ENCODE measurements around the gene LUC7L2. TPM values are rescaled to one million over a fixed set of nuclear protein-coding genes. Genes with fewer than 3 reads are reported as not detected.
"Not testable (repeated sequence)": the region's sequence is repeated elsewhere in the genome, so short reads cannot be mapped to it uniquely, and the experiment has no call there.

The LUC7L2 gene
- total RNA-seq, 1 donor from 2014 or later: 142 TPM

DNA sequence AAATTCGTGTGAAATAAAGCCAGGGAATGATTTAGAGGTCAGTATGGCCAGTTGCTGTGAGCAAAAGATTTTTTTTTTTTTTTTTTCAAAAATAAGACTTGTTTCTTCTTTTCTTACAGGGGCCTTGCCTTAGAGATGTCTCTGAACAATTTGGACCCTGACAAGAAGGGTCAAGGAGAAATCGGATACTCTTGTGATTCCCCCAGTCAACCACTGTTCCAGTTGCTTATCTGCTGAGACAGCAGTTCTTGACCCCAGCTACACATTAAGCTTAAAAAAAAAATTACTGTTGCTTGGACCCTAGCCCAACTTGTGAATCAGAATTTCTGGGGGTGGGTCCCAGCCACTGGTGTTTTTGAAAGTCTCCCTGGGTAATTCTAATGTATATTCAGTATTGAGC is 30.6 kb upstream of the LUC7L2 start:
- Mint-ChIP-seq H3K27me3 (ENCODE audit: low read depth) (no peaks in the 10 kb centered on the region), H3K27ac (no peak overlapping the region), H3K4me1 (peaks cover 6% of the 10 kb centered on the region), H3K36me3 (no peaks in the 10 kb centered on the region), H3K4me3 (no peak overlapping the region), H3K9me3 (no peaks in the 10 kb centered on the region)
- TF ChIP-seq, protein P1, sequence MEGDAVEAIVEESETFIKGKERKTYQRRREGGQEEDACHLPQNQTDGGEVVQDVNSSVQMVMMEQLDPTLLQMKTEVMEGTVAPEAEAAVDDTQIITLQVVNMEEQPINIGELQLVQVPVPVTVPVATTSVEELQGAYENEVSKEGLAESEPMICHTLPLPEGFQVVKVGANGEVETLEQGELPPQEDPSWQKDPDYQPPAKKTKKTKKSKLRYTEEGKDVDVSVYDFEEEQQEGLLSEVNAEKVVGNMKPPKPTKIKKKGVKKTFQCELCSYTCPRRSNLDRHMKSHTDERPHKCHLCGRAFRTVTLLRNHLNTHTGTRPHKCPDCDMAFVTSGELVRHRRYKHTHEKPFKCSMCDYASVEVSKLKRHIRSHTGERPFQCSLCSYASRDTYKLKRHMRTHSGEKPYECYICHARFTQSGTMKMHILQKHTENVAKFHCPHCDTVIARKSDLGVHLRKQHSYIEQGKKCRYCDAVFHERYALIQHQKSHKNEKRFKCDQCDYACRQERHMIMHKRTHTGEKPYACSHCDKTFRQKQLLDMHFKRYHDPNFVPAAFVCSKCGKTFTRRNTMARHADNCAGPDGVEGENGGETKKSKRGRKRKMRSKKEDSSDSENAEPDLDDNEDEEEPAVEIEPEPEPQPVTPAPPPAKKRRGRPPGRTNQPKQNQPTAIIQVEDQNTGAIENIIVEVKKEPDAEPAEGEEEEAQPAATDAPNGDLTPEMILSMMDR (IDR thresholded peaks at IDR 0.05; ENCODE audit: unreplicated experiment): no peak
- DNase-seq (ENCODE audit: low spot score in 2 of 2, unreplicated experiment in 2 of 2): no peak

DNA sequence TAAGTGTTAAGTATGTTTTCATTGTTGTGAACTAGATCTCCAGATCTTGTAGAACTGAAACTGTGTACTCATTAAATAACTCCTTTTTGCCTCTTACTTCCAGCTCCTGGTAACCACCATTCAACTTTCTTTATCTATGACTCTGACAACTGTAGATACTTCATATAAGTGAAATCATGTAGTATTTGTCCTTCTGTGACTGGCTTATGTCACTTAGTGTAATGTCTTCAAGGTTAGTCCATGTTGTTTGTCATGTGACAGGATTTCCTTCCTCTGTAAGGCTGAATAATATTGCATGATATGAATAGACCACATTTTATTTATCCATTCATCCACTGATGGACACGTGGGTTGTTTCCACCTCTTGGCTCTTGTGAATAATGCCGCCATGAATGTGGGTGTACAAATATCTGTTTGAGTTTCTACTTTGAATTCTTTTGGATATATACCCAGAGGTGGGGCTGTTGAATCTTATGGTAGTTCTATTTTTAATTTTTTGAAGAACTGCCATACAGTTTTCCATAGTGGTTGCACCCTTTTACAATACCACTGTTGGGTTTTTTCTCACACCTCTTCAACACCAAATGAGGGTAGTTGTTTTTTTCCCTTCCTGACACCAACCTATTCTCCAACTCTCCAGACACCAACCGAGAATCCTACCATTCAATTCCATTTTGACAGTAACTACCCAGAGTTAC is 29.2 kb upstream of the LUC7L2 start:
- Mint-ChIP-seq H3K4me1 (peaks cover 6% of the 10 kb centered on the region), H3K9me3 (no peaks in the 10 kb centered on the region), H3K4me3 (no peak overlapping the region), H3K27ac (no peak overlapping the region), H3K36me3 (no peaks in the 10 kb centered on the region), H3K27me3 (ENCODE audit: low read depth) (peaks cover 2% of the 10 kb centered on the region)
- no peak for DNase-seq (ENCODE audit: low spot score in 2 of 2, unreplicated experiment in 2 of 2)
- TF ChIP-seq, protein P1 (IDR thresholded peaks at IDR 0.05; ENCODE audit: unreplicated experiment): no peak

DNA sequence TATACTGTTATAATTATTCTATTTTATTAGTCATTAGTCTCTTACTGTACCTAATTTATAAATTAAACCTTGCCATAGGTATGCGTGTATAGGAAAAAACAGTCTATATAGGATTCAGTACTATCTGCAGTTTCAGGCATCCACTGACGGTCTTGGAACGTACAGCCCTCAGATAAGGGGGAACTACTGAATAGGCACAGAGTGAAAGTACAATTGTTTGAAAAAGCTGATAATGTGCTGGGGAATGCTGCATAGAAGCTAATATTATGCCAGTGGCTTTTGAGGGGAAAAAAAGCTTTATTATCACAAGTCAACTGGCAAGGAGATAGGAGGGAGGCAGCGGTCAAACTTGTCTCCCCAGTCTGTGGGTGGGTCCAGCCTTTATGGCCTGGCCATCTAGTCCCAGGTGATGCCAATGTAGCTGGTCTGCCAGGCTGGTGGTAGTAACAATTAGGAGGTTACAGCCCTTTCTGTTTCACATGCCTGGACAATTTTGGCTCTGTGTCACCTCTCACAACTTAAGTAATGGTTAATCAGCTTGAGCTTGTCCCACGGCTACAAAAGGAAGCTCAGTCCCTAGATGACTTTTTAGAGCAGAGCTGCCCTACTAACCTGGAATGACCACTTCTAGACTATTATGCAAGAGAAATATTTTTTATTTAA is 26.9 kb upstream of the LUC7L2 start:
- Mint-ChIP-seq H3K4me3 (no peak overlapping the region), H3K4me1 (peaks cover 6% of the 10 kb centered on the region), H3K27me3 (ENCODE audit: low read depth) (peaks cover 4% of the 10 kb centered on the region), H3K36me3 (no peaks in the 10 kb centered on the region), H3K27ac (no peak overlapping the region), H3K9me3 (no peaks in the 10 kb centered on the region)
- TF ChIP-seq, protein P1 (IDR thresholded peaks at IDR 0.05; ENCODE audit: unreplicated experiment): no peak
- no peak for DNase-seq (ENCODE audit: low spot score in 2 of 2, unreplicated experiment in 2 of 2)

DNA sequence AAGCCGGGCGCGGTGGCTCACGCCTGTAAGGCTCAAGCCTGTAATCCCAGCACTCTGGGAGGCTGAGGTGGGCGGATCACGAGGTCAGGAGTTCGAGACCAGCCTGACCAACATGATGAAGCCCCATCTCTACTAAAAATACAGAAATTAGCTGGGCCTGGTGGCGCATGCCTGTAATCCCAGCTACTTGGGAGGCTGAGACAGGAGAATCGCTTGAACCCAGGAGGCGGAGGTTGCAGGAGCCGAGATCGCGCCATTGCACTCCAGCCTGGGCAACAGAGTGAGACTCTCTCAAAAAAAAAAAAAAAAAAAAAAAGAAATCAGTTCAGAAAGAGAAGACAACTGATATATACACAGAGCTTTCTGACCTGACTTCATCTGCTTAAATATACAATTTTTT is 26.3 kb upstream of the LUC7L2 start:
- not testable (repeated sequence) for H3K4me1 Mint-ChIP-seq; H3K27ac Mint-ChIP-seq; H3K4me3 Mint-ChIP-seq; H3K9me3 Mint-ChIP-seq; H3K36me3 Mint-ChIP-seq; DNase-seq (ENCODE audit: low spot score in 2 of 2, unreplicated experiment in 2 of 2); H3K27me3 Mint-ChIP-seq (ENCODE audit: low read depth)

DNA sequence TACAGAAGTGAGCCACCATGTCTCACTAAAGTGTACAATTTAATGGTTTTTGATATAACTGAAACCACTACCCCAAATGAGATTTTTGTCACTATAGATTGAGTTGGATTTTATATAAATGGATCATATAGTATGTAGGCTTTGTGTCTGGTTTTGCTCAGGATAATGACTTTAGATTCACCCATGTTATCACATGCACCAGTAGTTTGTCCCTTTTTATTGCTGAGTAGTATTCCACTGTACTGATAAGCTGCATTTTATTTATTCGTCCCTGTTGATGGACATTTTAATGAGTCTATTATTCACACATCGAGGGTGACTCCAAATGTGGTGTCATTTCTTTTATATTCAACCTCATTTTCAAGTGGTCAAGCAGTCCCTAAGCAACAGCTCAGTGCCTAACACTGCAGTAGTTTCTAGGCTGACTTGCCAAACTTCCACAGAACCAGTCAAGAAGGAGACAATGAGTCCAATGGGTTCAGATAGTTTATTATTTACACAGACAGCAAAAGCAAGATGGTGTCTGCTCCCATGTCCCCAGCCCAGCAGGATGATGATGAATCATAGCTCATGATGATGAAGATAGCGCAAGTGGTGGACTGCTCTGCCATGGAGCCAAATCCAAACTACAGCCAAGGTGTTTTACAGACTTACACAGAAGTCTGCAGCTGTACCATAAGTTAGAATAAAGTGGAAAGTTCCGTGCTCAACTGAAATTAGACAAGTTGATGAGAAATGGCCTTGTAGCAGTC is 25.1 kb upstream of the LUC7L2 start:
- Mint-ChIP-seq H3K36me3 (no peaks in the 10 kb centered on the region), H3K27me3 (ENCODE audit: low read depth) (peaks cover 4% of the 10 kb centered on the region), H3K27ac (no peak overlapping the region), H3K9me3 (peaks cover 6% of the 10 kb centered on the region), H3K4me1 (peaks cover 3% of the 10 kb centered on the region), H3K4me3 (no peak overlapping the region)
- TF ChIP-seq, protein P1 (IDR thresholded peaks at IDR 0.05; ENCODE audit: unreplicated experiment): no peak
- DNase-seq (ENCODE audit: low spot score in 2 of 2, unreplicated experiment in 2 of 2): no peak

DNA sequence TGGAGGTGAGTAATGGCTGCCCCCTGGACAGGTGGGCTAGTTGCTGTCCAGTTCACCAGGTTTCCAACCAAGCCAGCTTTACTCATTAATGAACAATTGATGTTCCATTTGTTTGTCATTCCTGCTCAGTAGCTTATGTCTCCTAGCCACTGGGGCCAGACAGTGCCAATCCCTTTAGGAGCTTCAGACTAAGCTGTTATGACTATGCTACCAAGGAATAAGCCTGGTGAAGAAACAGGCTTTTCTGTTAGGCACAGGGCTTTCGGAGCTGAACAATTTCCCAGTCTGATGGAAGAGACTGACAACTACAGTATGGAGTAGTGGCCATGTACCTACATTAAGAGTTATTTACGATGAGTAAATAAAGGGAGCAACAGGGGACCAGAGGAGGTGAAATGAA is 20.7 kb upstream of the LUC7L2 start:
- Mint-ChIP-seq H3K4me3 (peak overlapping the region; percentile 88), H3K27me3 (ENCODE audit: low read depth) (peaks cover 8% of the 10 kb centered on the region), H3K27ac (peak overlapping the region; percentile 84), H3K9me3 (peaks cover 6% of the 10 kb centered on the region), H3K4me1 (peaks cover 11% of the 10 kb centered on the region), H3K36me3 (peaks cover 2% of the 10 kb centered on the region)
- TF ChIP-seq, protein P1 (IDR thresholded peaks at IDR 0.05; ENCODE audit: unreplicated experiment): no peak
- no peak for DNase-seq (ENCODE audit: low spot score in 2 of 2, unreplicated experiment in 2 of 2)

Data from mesothelial cell of epicardium (in vitro differentiated cells).